ENCODE results near the gene ILF3. TPM values are rescaled to one million over a fixed set of nuclear protein-coding genes. Genes with fewer than 3 reads are reported as not detected.

ILF3 gene
- polyA plus RNA-seq, 1 donor (not counting 4 experiments of a cell fraction or from before 2014, with no cell fraction given): 162 TPM

GRCh38 chr19:10631874-10632273 lies 22.3 kb upstream of the ILF3 start:
- Histone ChIP-seq H3K79me2 (ENCODE audit: control insufficient read depth, insufficient read depth, low read length) (peaks cover 16% of the 10 kb centered on the region), H2AFZ (ENCODE audit: control insufficient read depth, low read length) (no peak overlapping the region), H3K27ac (ENCODE audit: control insufficient read depth, insufficient read depth, low read length) (no peak overlapping the region), H3K4me1 (ENCODE audit: control insufficient read depth, extremely low read depth, insufficient read depth, low read length) (no peaks in the 10 kb centered on the region), H3K9me1 (ENCODE audit: control insufficient read depth, extremely low read depth, insufficient read depth, low read length) (no peaks in the 10 kb centered on the region), H3K4me3 (ENCODE audit: control insufficient read depth in 2 of 3, extremely low read depth in 1 of 3, insufficient read depth in 2 of 3, low read depth in 1 of 3, low read length in 3 of 3) (no peak overlapping the region), H3K9me3 (ENCODE audit: control insufficient read depth, low read depth, low read length) (no peaks in the 10 kb centered on the region), H3K9ac (ENCODE audit: control insufficient read depth, extremely low read depth, insufficient read depth, low read length) (no peak overlapping the region), H3K27me3 (ENCODE audit: control insufficient read depth, extremely low read depth, insufficient read depth, low read length) (no peaks in the 10 kb centered on the region), H3K36me3 (ENCODE audit: control insufficient read depth in 2 of 2, extremely low read depth in 1 of 2, insufficient read depth in 2 of 2, low read length in 2 of 2) (peaks cover 31 to 39% of the 10 kb centered on the region in 2 experiments), H4K20me1 (ENCODE audit: control insufficient read depth, extremely low read depth, insufficient read depth, low read length) (peaks cover 4% of the 10 kb centered on the region), H3K4me2 (ENCODE audit: control insufficient read depth, extremely low read depth, insufficient read depth, low read depth, low read length) (no peak overlapping the region)
- TF ChIP-seq, protein P1, sequence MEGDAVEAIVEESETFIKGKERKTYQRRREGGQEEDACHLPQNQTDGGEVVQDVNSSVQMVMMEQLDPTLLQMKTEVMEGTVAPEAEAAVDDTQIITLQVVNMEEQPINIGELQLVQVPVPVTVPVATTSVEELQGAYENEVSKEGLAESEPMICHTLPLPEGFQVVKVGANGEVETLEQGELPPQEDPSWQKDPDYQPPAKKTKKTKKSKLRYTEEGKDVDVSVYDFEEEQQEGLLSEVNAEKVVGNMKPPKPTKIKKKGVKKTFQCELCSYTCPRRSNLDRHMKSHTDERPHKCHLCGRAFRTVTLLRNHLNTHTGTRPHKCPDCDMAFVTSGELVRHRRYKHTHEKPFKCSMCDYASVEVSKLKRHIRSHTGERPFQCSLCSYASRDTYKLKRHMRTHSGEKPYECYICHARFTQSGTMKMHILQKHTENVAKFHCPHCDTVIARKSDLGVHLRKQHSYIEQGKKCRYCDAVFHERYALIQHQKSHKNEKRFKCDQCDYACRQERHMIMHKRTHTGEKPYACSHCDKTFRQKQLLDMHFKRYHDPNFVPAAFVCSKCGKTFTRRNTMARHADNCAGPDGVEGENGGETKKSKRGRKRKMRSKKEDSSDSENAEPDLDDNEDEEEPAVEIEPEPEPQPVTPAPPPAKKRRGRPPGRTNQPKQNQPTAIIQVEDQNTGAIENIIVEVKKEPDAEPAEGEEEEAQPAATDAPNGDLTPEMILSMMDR (optimal IDR thresholded peaks at IDR 0.05 in 1 of 3, IDR thresholded peaks at IDR 0.05 in 1 of 3, conservative IDR thresholded peaks at IDR 0.05 in 1 of 3; ENCODE audit: extremely low read depth in 1 of 3, insufficient read depth in 2 of 3, low read length in 3 of 3): no peak
- no peak for TF ChIP-seq EZH2 (IDR thresholded peaks at IDR 0.05; ENCODE audit: low read length)
- DNase-seq (ENCODE audit: low read depth, low spot score) (no peak), FAIRE-seq (no peak)
- dilution Hi-C loops (cut with MboI; ENCODE audit: extremely low pct_ligation_motif_present, low sequenced_read_pairs): no loop called here

- Histone ChIP-seq H3K36me3 (ENCODE audit: control insufficient read depth in 2 of 2, extremely low read depth in 1 of 2, insufficient read depth in 2 of 2, low read length in 2 of 2) (peaks cover 40 to 44% of the 10 kb centered on the region in 2 experiments), H2AFZ (ENCODE audit: control insufficient read depth, low read length) (no peak overlapping the region), H3K27me3 (ENCODE audit: control insufficient read depth, extremely low read depth, insufficient read depth, low read length) (no peaks in the 10 kb centered on the region), H3K79me2 (ENCODE audit: control insufficient read depth, insufficient read depth, low read length) (peaks cover 2% of the 10 kb centered on the region), H3K9ac (ENCODE audit: control insufficient read depth, extremely low read depth, insufficient read depth, low read length) (no peak overlapping the region), H3K4me3 (ENCODE audit: control insufficient read depth in 2 of 3, extremely low read depth in 1 of 3, insufficient read depth in 2 of 3, low read depth in 1 of 3, low read length in 3 of 3) (no peak overlapping the region), H4K20me1 (ENCODE audit: control insufficient read depth, extremely low read depth, insufficient read depth, low read length) (peaks cover 4% of the 10 kb centered on the region), H3K4me2 (ENCODE audit: control insufficient read depth, extremely low read depth, insufficient read depth, low read depth, low read length) (no peak overlapping the region), H3K9me1 (ENCODE audit: control insufficient read depth, extremely low read depth, insufficient read depth, low read length) (no peaks in the 10 kb centered on the region), H3K9me3 (ENCODE audit: control insufficient read depth, low read depth, low read length) (no peaks in the 10 kb centered on the region), H3K4me1 (ENCODE audit: control insufficient read depth, extremely low read depth, insufficient read depth, low read length) (no peaks in the 10 kb centered on the region), H3K27ac (ENCODE audit: control insufficient read depth, insufficient read depth, low read length) (no peak overlapping the region)
- FAIRE-seq (no peak), DNase-seq (ENCODE audit: low read depth, low spot score) (no peak)
- no peak for TF ChIP-seq EZH2 (IDR thresholded peaks at IDR 0.05; ENCODE audit: low read length)
- TF ChIP-seq, protein P1 (optimal IDR thresholded peaks at IDR 0.05 in 1 of 3, IDR thresholded peaks at IDR 0.05 in 1 of 3, conservative IDR thresholded peaks at IDR 0.05 in 1 of 3; ENCODE audit: extremely low read depth in 1 of 3, insufficient read depth in 2 of 3, low read length in 3 of 3): no peak
- dilution Hi-C loops (cut with MboI; ENCODE audit: extremely low pct_ligation_motif_present, low sequenced_read_pairs): no loop called here
Observed at GRCh38 chr19:10634430-10634829, 19.7 kb upstream of the ILF3 start.
